ENCODE data around the gene FXYD6. TPM values are rescaled to one million over a fixed set of nuclear protein-coding genes. Genes with fewer than 3 reads are reported as not detected.

FXYD6 gene
- total and polyA plus RNA-seq, 7 donors = 10.8 to 27.9 (median 14.0) TPM

DNA sequence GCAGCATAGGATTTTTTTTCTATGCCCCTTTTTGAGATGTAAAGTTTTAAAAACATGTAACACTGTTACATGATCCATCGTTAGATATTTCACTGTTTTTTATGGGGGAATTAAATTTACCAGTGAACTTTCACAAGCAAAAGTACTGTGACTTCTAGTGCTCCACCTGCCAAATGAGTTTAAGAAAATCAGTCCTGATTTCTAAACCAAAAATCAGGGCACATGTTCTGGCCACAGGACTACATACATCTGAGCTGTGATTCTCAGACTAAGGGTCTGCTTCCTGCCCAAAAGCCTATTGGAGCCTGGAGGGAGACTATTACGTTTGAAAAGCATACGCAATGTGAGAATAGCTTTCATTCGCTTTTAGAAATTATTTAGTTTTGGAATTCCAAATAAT is 30.3 kb upstream of the FXYD6 start:
- peaks cover 0 to 21% (median 5%) of the 10 kb centered on the region in 3 donors for H3K27me3 ChIP-seq (ENCODE audit: insufficient read depth in 3 of 3, low read length in 2 of 3)
- intact Hi-C loops (cut with DNase I) = no loop called here
- no peak overlapping the region for H3K27ac ChIP-seq
- 70 to 77% (median 72%) methylated on average over 4 of the region's 4 CpGs for WGBS, 3 donors
- H3K4me1 ChIP-seq = no peaks in the 10 kb centered on the region
- TF ChIP-seq, protein P1, sequence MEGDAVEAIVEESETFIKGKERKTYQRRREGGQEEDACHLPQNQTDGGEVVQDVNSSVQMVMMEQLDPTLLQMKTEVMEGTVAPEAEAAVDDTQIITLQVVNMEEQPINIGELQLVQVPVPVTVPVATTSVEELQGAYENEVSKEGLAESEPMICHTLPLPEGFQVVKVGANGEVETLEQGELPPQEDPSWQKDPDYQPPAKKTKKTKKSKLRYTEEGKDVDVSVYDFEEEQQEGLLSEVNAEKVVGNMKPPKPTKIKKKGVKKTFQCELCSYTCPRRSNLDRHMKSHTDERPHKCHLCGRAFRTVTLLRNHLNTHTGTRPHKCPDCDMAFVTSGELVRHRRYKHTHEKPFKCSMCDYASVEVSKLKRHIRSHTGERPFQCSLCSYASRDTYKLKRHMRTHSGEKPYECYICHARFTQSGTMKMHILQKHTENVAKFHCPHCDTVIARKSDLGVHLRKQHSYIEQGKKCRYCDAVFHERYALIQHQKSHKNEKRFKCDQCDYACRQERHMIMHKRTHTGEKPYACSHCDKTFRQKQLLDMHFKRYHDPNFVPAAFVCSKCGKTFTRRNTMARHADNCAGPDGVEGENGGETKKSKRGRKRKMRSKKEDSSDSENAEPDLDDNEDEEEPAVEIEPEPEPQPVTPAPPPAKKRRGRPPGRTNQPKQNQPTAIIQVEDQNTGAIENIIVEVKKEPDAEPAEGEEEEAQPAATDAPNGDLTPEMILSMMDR (IDR thresholded peaks at IDR 0.05) = no peak
- no peaks in the 10 kb centered on the region for H3K9me3 ChIP-seq
- H3K4me3 ChIP-seq = no peak overlapping the region
- no peak for ATAC-seq
- no peaks in the 10 kb centered on the region for H3K36me3 ChIP-seq (ENCODE audit: insufficient read depth in 1 of 2, low read depth in 1 of 2)
- no peak for DNase-seq

DNA sequence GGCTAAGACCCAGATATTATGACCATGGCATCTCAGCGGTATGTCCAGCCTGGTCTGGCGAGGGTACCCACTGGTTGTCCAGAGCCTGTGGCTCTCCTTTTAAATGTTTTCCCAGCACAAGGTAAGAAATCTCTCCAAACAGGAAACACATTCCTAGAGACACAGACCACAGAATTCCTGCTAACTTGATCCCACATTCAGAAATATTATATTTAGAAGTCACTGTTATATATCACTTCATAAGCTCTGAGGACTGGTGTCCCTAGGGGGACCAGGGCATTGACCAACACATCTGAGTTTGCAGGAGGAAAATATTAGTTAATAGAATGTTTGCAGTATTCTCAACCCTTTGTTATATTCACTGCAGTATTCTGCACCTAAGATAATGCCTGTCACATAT is 29.7 kb upstream of the FXYD6 start:
- Histone ChIP-seq H3K36me3 (ENCODE audit: insufficient read depth in 1 of 2, low read depth in 1 of 2) (no peaks in the 10 kb centered on the region), H3K27ac (no peak overlapping the region), H3K4me1 (no peaks in the 10 kb centered on the region), H3K9me3 (no peaks in the 10 kb centered on the region), H3K27me3 (ENCODE audit: insufficient read depth in 3 of 3, low read length in 2 of 3) (peaks cover 0 to 21% (median 5%) of the 10 kb centered on the region in 3 donors), H3K4me3 (no peak overlapping the region)
- DNase-seq (no peak), ATAC-seq (no peak)
- TF ChIP-seq, protein P1 (IDR thresholded peaks at IDR 0.05) = no peak
- intact Hi-C loops (cut with DNase I) = no loop called here
- 94 to 97% (median 96%) methylated on average over 2 of the region's 2 CpGs for WGBS, 3 donors

DNA sequence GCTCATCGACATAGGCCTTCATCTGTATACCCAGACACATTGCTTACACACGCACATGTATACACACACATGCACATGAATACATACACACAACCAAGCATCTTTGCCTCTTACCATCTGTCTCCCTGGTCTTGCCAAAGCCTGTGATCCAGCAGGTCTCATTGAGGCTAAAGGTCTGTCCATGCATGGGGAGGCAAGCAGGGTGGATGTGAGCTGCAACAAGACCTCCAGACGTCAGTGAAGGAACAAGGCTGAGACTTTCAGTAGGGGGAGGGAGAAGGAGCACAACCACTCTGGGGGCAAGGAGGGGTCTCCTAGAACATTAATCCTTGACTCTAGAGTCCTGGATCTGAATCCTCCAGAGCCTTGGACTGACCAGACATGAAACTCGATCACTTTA is 29.1 kb upstream of the FXYD6 start:
- intact Hi-C loops (cut with DNase I) = loop anchor here in 1 of 2 donors (2.0 kb wide), 1 partner anchor 61 kb away; no protein-coding TSS in a partner anchor
- 70 to 88% (median 81%) methylated on average over 4 of the region's 4 CpGs for WGBS, 3 donors
- no peaks in the 10 kb centered on the region for H3K9me3 ChIP-seq
- H3K27me3 ChIP-seq (ENCODE audit: insufficient read depth in 3 of 3, low read length in 2 of 3) = peaks cover 0 to 21% (median 5%) of the 10 kb centered on the region in 3 donors
- H3K4me1 ChIP-seq = no peaks in the 10 kb centered on the region
- no peak overlapping the region for H3K4me3 ChIP-seq
- ATAC-seq (no peak), DNase-seq (peak in 1 of 2 donors; percentile 19)
- TF ChIP-seq, protein P1 (IDR thresholded peaks at IDR 0.05) = no peak
- no peak overlapping the region for H3K27ac ChIP-seq
- no peaks in the 10 kb centered on the region for H3K36me3 ChIP-seq (ENCODE audit: insufficient read depth in 1 of 2, low read depth in 1 of 2)

DNA sequence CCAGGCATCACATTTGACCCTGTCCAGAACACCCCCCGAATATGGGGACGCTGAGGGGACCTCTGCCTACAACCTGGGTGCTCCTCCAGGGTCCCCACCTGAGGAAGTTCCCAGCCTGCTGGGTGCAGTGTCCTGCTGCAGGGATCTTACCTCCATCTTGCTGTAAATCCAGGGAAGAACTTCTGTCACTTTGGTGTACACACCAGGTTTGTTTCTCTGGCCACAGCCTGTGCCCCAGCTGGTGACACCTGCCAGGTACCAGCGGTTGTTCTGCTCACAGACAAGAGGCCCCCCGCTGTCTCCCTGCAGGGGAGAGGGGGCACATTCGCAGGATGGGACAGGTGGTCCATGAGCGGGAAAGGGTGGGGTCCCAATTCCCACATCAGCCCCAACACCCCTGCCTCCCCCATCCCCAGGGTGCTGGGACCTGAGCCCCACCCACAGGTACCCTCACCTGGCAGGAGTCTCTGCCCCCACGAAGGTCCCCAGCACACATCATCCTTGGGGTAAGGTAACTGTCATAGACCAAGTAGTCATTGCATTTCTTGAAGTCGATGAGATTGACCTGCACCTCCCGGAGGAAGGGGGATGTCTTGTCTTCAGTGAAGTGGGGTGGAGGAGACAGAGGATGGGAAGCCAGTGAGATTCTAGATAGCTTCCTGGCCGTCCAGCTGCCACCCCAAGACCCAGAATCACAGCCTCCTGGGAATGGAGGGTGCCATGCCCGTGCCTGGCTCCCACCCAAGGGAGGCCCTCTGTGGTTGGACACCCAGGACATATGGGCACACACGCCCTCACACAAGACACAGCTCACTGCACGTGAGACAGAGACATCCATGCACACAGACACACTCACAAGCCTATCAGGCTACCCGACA is 27.3 kb upstream of the FXYD6 start:
- ATAC-seq = no peak
- intact Hi-C loops (cut with DNase I) = loop anchor here in 1 of 2 donors (2.0 kb wide), 1 partner anchor 59 kb away; no protein-coding TSS in a partner anchor
- 83 to 85% (median 84%) methylated on average over 14 of the region's 14 CpGs for WGBS, 3 donors

More for the DNA sequence above, 27.3 kb upstream of the FXYD6 start:
- H3K9me3 ChIP-seq = no peaks in the 10 kb centered on the region
- H3K4me3 ChIP-seq = no peak overlapping the region
- peak in 1 of 2 donors; percentile 32 for DNase-seq
- no peak overlapping the region for H3K27ac ChIP-seq
- H3K36me3 ChIP-seq (ENCODE audit: insufficient read depth in 1 of 2, low read depth in 1 of 2) = no peaks in the 10 kb centered on the region
- no peaks in the 10 kb centered on the region for H3K4me1 ChIP-seq
- peaks cover 0 to 16% (median 5%) of the 10 kb centered on the region in 3 donors for H3K27me3 ChIP-seq (ENCODE audit: insufficient read depth in 3 of 3, low read length in 2 of 3)
- TF ChIP-seq, protein P1 (IDR thresholded peaks at IDR 0.05) = no peak

All from psoas muscle (tissue), 8 donors.